Body of pancreas (tissue), 4 donors: ENCODE results near the gene SLC16A10.

Experiments used
- CTCF ChIP-seq, 7 experiments: fragments of 450-650 bp in 4 of 7; fragments of 200-600 bp in 3 of 7; sonication (generic) in 3 of 7; IDR thresholded peaks; one replicate each; pipeline ENCODE4 v1.5.1; 2016 to 2019; ENCODE audit warnings: antibody characterized with exemption in 7 of 7
- POLR2A ChIP-seq, 3 donors: fragments of 450-650 bp; IDR thresholded peaks; one replicate each; pipeline ENCODE4 v1.6.1; 2016; ENCODE audit warnings: antibody characterized with exemption in 3 of 3, mild to moderate bottlenecking in 2 of 3

- no peak for TF ChIP-seq CTCF (IDR thresholded peaks at IDR 0.05)
- no peak for TF ChIP-seq POLR2A (IDR thresholded peaks at IDR 0.05)
Measured at GRCh38 chr6:111260570-111261298, 173.4 kb downstream of the SLC16A10 start.
